Caco-2 (cell line): ENCODE measurements around the gene TNFSF11. TPM values are rescaled to one million over a fixed set of nuclear protein-coding genes. Genes with fewer than 3 reads are reported as not detected.

Experiments used
- BruUV-seq: library from RNA; stranded (reverse); fragments of 400-500 nt; replicated peaks from 2 replicates; lab custom pipeline; 2021; lab: Mats Ljungman, UMichigan
- CTCF ChIA-PET: fragments of 300-600 bp; sonication (Branson Sonifier 250); formaldehyde crosslinking; loops from one replicate; lab custom pipeline; 2022; ENCODE audit warnings: antibody characterized with exemption; lab: Charles Lee
- POLR2A ChIA-PET: fragments of 300-600 bp; sonication (Branson Sonifier 250); formaldehyde crosslinking; loops from one replicate; lab custom pipeline; 2022; ENCODE audit warnings: antibody characterized with exemption; lab: Charles Lee
- DNase-seq, 2 experiments: peaks; one replicate each; pipeline versions ENCODE4 v3.0.0 to v3.0.0-alpha.2; 2020 to 2022
- H3K27me3 ChIP-seq: replicated peaks from 2 replicates; pipeline ENCODE4 v1.6.0; 2011; ENCODE audit warnings: low read length; ENCODE audit not compliant: control insufficient read depth, insufficient read depth
- H3K36me3 ChIP-seq: 2 replicates; pipeline ENCODE4 v1.5.1; 2011; ENCODE audit warnings: low read length; ENCODE audit not compliant: control insufficient read depth, insufficient read depth
- H3K4me1 ChIP-seq: fragments of 250-450 bp; sonication (Bioruptor Pico); 2 replicates; pipeline ENCODE4 v1.5.1; 2020; ENCODE audit warnings: mild to moderate bottlenecking
- H3K4me3 ChIP-seq: 2 replicates; pipeline ENCODE4 v1.5.1; 2011; ENCODE audit warnings: low read depth, mild to moderate bottlenecking, control low read depth, low read length
- H3K9me3 ChIP-seq: fragments of 250-450 bp; sonication (Bioruptor Pico); 2 replicates; pipeline ENCODE4 v1.5.1; 2020; ENCODE audit warnings: mild to moderate bottlenecking, moderate library complexity
- H3K27ac Mint-ChIP-seq: one replicate; pipeline ENCODE4 v1.8.0; 2022; ENCODE audit warnings: mixed read lengths; ENCODE audit not compliant: unreplicated experiment
- H3K27me3 Mint-ChIP-seq: one replicate; pipeline ENCODE4 v1.8.0; 2022; ENCODE audit warnings: mixed read lengths; ENCODE audit not compliant: insufficient read depth, unreplicated experiment
- H3K36me3 Mint-ChIP-seq: one replicate; pipeline ENCODE4 v1.8.0; 2022; ENCODE audit warnings: mild to moderate bottlenecking, mixed read lengths; ENCODE audit not compliant: insufficient read depth, unreplicated experiment
- H3K4me1 Mint-ChIP-seq: one replicate; pipeline ENCODE4 v1.8.0; 2022; ENCODE audit warnings: low read depth, mixed read lengths; ENCODE audit not compliant: unreplicated experiment
- H3K4me3 Mint-ChIP-seq: one replicate; pipeline ENCODE4 v1.8.0; 2022; ENCODE audit warnings: mild to moderate bottlenecking, moderate library complexity, mixed read lengths; ENCODE audit not compliant: unreplicated experiment
- H3K9me3 Mint-ChIP-seq: one replicate; pipeline ENCODE4 v1.8.0; 2022; ENCODE audit warnings: mixed read lengths; ENCODE audit not compliant: unreplicated experiment
- intact Hi-C: fragments of 100-400 bp; cut with micrococcal nuclease; formaldehyde crosslinking; loops from one replicate; pipeline ENCODE4 v1.10.0; 2022; ENCODE audit not compliant: unreplicated experiment
- total RNA-seq: library from RNA; stranded (reverse); gene quantifications from 2 replicates; pipeline ENCODE4 v1.2.3, GENCODE V29; 2022
- TF ChIP-seq, protein P1 (sequence below), 2 experiments: fragments of 200-600 bp in 1 of 2; IDR thresholded peaks; 1 replicate in 1 of 2; 2 replicates in 1 of 2; pipeline versions ENCODE4 v1.5.1 to v1.8.0; 2011 to 2022; ENCODE audit warnings: antibody characterized with exemption in 1 of 2, control low read depth in 1 of 2, inconsistent platforms in 1 of 2, low read depth in 1 of 2, low read length in 1 of 2, mild to moderate bottlenecking in 1 of 2, moderate library complexity in 1 of 2; ENCODE audit not compliant: insufficient read depth in 1 of 2, severe bottlenecking in 1 of 2, unreplicated experiment in 1 of 2

TNFSF11 gene
- total RNA-seq, 1 experiment from 2014 or later: not detected

DNA sequence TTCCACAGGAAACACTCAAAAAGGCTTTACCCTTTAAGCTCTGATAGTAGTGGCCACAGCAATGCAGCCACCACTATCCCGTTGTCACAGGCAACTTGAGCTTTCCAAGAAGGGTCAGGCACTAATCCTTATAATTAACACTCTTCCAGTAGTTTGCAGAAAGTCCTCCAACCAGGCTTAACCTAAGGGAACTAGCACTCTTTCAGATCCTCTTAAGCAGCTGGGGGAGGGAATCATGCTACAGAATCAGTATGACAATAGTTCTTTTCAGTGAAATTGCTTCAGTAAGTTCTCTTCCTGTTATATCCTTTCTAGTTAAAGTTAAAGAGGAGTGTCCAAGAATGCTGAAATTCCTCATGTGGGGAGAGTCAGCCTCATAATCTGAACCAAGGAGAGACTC is 82.2 kb downstream of the TNFSF11 start:
- intact Hi-C loops: no loop called here
- Mint-ChIP-seq H3K4me3 (no peak overlapping the region), H3K27me3 (peaks cover 41% of the 10 kb centered on the region), H3K27ac (no peak overlapping the region), H3K36me3 (no peaks in the 10 kb centered on the region), H3K9me3 (no peaks in the 10 kb centered on the region), H3K4me1 (no peaks in the 10 kb centered on the region)
- no peak for DNase-seq
- H3K4me3 ChIP-seq: no peak overlapping the region
- no peaks in the 10 kb centered on the region for H3K9me3 ChIP-seq
- ChIA-PET POLR2A (no interaction called here), CTCF (no interaction called here)
- H3K27me3 ChIP-seq: no peaks in the 10 kb centered on the region
- no TSS peak for BruUV-seq
- H3K36me3 ChIP-seq: no peaks in the 10 kb centered on the region
- no peaks in the 10 kb centered on the region for H3K4me1 ChIP-seq
- TF ChIP-seq, protein P1, sequence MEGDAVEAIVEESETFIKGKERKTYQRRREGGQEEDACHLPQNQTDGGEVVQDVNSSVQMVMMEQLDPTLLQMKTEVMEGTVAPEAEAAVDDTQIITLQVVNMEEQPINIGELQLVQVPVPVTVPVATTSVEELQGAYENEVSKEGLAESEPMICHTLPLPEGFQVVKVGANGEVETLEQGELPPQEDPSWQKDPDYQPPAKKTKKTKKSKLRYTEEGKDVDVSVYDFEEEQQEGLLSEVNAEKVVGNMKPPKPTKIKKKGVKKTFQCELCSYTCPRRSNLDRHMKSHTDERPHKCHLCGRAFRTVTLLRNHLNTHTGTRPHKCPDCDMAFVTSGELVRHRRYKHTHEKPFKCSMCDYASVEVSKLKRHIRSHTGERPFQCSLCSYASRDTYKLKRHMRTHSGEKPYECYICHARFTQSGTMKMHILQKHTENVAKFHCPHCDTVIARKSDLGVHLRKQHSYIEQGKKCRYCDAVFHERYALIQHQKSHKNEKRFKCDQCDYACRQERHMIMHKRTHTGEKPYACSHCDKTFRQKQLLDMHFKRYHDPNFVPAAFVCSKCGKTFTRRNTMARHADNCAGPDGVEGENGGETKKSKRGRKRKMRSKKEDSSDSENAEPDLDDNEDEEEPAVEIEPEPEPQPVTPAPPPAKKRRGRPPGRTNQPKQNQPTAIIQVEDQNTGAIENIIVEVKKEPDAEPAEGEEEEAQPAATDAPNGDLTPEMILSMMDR (IDR thresholded peaks at IDR 0.05; ENCODE audit: insufficient read depth in 1 of 2, low read depth in 1 of 2, low read length in 1 of 2, severe bottlenecking in 1 of 2, unreplicated experiment in 1 of 2): no peak

DNA sequence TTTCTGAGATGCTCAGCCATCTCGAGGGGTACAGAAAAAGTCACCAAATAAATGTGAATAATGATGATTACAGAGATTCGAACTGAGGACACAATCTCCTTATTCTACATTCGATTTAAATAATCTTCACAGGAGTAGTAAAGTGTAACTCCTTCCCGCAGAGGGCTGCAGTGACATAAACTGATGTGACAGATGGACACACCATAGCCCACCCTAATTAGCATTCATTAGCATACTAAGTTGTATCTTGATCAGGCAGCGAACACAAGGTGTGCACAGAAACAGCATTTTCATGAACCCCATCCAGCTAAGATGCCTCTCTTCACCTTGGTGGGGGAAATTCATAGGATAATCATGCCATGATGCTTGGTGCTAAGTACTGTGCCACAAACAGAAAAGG is 83.0 kb downstream of the TNFSF11 start:
- ChIA-PET POLR2A (no interaction called here), CTCF (no interaction called here)
- Histone ChIP-seq H3K9me3 (no peaks in the 10 kb centered on the region), H3K36me3 (no peaks in the 10 kb centered on the region), H3K4me1 (no peaks in the 10 kb centered on the region), H3K4me3 (no peak overlapping the region), H3K27me3 (no peaks in the 10 kb centered on the region)
- no peak for DNase-seq
- Mint-ChIP-seq H3K4me3 (no peak overlapping the region), H3K27ac (no peak overlapping the region), H3K27me3 (peaks cover 42% of the 10 kb centered on the region), H3K4me1 (no peaks in the 10 kb centered on the region), H3K36me3 (no peaks in the 10 kb centered on the region), H3K9me3 (no peaks in the 10 kb centered on the region)
- TF ChIP-seq, protein P1 (IDR thresholded peaks at IDR 0.05; ENCODE audit: insufficient read depth in 1 of 2, low read depth in 1 of 2, low read length in 1 of 2, severe bottlenecking in 1 of 2, unreplicated experiment in 1 of 2): no peak
- BruUV-seq: no TSS peak
- intact Hi-C loops: no loop called here

Other genes with a start within 250 kb of the TNFSF11 start
- gene FAM216B, start 207.4 kb downstream of the TNFSF11 start, total RNA-seq: not detected in 2 replicates